Kidney tubule cell (primary cell): ENCODE measurements around the gene HIRIP3.
"Not testable (repeated sequence)": the region's sequence is repeated elsewhere in the genome, so short reads cannot be mapped to it uniquely, and the experiment has no call there.

Experiments
- DNase-seq: peaks from one replicate; pipeline ENCODE4 v3.0.0-alpha.2; 2018; ENCODE audit warnings: low spot score

HIRIP3 gene

GRCh38 chr16:30016555-30017276 is 21.3 kb upstream of the HIRIP3 start:
- DNase-seq, result no peak

DNA sequence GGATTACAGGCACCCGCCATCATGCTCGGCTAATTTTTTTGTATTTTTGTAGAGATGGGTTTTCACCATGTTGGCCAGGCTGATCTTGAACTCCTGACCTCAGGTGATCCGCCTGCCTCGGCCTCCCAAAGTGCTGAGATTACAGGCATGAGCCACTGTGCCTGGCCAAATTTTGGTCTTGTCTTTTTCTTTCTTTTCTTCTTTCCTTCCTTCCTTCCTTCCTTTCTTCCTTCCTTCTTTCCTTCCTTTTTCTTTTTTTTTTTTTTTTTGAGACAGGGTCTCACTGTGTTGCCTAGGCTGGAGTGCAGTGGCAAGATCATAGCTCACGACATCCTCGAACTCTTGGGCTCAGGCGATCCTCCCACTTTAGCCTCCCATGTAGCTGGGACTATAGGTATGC is 20.0 kb upstream of the HIRIP3 start:
- not testable (repeated sequence) for DNase-seq

- DNase-seq, result not testable (repeated sequence)
Measured at GRCh38 chr16:30012598-30012997, 17.2 kb upstream of the HIRIP3 start.

DNA sequence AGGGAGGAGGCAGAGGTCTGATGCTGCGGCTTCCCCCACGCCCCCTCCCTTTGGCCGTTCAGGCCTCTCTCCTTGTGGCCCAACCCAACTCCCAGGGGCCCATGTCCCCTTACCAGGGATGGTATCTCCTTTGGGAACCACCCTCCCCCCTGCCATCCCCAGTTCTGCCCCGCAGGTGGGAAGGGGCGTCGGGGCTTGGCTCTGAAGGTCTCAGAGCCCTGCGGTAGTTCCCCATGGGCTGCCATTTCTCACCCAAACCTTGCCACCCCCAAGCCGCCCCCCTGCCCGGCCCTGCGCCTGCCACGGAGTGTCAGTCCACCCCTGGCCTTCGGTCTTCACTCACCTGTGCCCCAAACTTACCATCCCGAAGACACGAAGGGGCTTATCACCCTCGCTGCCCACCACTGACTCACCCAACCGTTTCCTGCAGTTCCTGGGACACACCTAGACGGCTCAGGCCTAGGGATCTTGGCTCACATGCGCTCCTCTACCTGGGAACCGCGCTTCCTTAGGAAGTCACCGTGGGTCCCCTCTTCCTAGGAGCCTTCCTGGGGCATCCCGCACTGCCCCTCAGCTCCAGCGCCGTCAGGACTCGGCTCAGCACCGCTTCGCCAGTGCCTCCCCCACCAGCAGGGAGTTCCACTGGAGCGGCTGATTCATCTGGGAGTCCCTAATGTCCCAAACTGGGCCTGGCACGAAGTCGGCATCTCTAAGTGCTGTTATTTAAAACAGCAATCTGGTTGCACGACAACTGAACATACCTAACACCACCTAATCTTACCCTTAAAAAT is 16.5 kb upstream of the HIRIP3 start:
- no peak for DNase-seq

- no peak for DNase-seq
Measured at GRCh38 chr16:30010844-30011713, 15.7 kb upstream of the HIRIP3 start, which contains the start of gene DOC2A. Gene DOC2A, minus strand, starts transcription at chr16:30011027. Its CDS starts 805 bp downstream, at chr16:30010222.

- DNase-seq, result no peak
Measured at GRCh38 chr16:30009990-30010843, 14.8 kb upstream of the HIRIP3 start.

- DNase-seq, result no peak
Measured at GRCh38 chr16:30009085-30009862, 13.9 kb upstream of the HIRIP3 start.

DNA sequence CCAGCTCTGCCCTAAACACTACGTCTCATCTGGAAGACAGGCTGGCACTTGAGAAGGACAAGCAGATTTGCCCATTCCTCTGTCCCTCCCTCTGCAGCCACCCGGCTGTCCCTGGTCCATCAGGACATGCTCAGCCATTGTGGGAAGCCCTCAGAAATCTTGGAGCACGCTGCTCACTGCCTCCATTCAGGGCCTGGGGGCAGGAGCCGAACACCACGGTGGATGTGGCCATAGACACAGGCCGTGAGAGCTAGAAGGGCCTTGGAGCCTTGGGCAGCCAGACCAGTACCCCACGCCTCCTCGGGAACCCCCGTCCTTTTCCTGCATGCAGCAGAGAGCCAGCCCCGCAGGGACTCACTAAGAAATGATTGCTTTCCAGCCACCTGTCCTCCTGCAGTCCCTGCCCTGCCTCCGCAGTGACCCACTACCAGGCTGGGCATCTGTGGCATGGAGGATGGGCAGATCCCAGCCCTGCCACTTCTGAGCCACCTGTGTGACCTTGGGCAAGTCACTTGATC is 12.0 kb upstream of the HIRIP3 start:
- no peak for DNase-seq

- DNase-seq, result no peak
Measured at GRCh38 chr16:30006659-30007377, 11.4 kb upstream of the HIRIP3 start.

- no peak for DNase-seq
Measured at GRCh38 chr16:30006095-30006473, 10.7 kb upstream of the HIRIP3 start.

DNA sequence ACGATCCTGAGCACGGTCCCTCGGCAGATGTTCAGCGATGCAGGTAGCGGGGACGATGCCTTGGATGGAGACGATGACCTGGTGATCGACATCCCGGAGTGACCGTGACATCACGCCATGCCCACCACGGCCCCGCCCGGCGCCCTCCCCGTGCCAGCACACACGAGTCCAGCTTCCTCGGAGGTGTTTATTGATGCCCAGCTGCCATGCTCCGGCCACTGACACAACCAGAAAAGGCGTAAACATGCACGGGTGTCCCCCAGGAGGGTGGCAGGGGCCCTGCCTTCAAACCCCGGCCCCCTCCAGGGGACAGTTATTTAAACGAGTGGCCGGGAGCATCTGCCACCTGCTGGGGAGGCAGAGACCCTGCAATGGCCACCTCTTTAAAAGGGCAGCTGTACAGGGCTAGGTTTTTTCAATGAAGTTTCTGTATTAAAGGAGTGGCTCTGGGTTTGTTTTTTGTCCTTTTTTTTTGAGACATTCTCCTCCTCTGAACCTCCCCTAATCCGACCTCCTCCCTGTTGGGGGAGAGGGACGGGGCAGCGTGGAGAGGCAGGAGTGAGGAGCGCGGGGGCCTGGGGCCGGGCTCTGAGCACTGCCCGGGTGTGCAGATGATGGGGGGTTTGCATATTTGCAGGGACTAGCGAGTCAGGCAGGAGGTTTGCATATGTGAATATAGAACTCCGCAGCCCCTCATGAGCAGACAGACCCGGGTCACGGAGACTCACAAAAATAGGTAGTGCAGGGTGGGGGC is 10.1 kb upstream of the HIRIP3 start:
- peak; percentile 48 for DNase-seq

DNA sequence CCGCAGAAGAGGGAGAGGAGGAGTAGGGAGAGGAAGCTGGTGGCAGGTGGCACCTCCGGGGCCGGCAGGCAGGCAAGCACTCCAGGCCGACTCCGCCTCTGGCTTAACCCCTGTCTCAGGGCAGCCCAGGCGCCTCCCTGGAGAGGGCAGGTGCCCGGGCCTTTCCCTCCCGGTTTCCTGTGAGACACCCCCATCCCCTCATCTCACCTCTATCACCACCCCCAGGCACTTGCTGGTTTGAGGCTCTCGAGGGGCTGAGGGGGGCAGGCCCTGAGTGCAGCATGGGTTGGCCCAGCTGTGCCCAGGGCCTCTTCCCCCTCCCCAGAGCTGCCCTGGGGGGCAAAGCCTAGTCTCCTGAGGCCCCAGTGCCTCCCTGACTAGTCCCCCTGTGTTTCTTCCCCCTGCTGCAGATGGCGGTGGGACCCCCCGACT is 9.4 kb upstream of the HIRIP3 start:
- DNase-seq, result no peak

GRCh38 chr16:30004424-30004776 is 9.0 kb upstream of the HIRIP3 start:
- no peak for DNase-seq

DNA sequence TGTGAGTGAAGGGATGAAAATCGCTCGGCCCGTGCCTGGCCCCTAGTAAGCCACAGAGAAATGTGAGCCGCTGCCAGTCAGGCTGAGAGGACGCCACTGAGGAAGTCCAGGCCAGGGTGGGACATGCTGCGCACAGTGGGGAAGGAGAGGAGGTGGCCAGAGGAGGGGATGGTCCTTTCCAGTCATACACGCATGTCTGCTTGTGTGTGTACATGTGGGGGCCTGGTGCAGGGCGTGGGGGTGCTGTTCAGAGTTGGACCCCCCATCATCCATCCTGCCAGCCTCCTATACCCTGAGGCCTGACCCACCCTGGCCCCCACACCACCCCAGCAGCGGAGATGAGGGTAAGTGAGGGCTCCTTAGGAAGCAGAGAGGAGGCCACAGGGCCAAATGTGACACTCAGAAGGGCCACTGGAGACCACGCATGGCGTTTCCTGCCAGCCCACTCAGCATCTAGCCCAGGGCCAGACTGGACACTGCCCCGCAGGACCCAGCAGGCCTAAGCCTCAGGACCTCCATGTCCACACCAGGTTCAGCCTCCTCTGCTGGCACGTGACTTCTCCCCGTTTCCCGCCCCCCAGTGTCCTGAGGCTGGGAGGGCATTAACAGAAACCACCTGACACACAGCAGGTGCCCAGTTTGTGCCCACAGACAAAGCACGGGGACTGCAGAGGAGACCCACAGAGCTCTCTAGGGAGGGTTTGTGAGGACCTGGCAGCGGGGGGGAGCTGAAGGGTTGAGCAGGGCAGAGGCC is 8.4 kb upstream of the HIRIP3 start:
- DNase-seq, result no peak

GRCh38 chr16:30002614-30003346 is 7.4 kb upstream of the HIRIP3 start:
- no peak for DNase-seq

DNA sequence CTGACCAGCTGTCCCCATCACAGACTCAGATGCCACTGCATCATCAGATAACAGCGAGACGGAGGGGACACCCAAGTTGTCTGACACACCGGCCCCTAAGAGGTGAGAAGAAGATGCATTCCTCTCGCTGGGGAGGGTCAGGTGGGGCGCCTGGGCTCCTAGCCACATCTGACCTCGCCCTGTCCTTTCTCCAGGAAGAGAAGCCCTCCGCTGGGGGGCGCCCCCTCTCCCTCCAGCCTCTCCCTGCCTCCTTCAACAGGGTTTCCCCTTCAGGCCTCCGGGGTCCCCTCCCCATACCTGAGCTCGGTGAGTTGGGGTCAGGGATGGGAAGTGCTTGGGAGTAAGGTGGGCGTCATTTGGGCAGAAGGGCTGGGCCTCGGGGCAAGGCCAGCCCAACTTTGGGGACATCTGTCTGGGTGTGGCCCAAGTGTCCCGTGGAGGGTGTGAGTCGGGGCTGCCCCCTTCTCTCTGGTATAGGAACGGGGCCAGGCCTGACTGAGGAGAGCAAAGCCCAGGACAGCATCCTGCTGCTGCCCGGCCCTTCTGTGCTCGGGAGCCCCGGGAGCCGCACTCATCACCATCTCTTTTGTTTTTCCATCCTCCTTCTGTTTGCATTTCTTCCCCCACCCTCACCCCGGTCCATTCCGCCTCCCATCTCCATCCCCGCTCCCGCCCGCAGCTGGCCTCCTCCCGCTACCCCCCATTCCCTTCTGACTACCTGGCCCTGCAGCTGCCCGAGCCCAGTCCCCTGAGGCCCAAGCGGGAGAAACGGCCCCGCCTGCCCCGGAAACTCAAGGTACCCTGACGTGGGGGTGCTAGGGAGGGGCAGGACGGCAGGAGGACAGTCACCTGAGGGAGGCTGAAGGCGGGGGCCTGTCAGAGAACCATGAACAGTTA is 5.6 kb upstream of the HIRIP3 start:
- DNase-seq, result no peak

- no peak for DNase-seq
Measured at GRCh38 chr16:29999605-30000004, 4.2 kb upstream of the HIRIP3 start.
